KMS-11 (cell line): ENCODE results near the gene CXCR1.

Experiments
- H2AFZ ChIP-seq: fragments of 200-600 bp; sonication (generic); 2 replicates; pipeline ENCODE4 v1.6.1; 2016; ENCODE audit warnings: antibody characterized with exemption, mixed run types, low read depth
- H3K27ac ChIP-seq: fragments of 200-600 bp; sonication (generic); 2 replicates; pipeline ENCODE4 v1.6.1; 2016; ENCODE audit warnings: mild to moderate bottlenecking, mixed run types
- H3K27me3 ChIP-seq: fragments of 200-600 bp; sonication (generic); 2 replicates; pipeline ENCODE4 v1.6.1; 2017; ENCODE audit warnings: mild to moderate bottlenecking, low read depth, mixed run types, moderate library complexity; ENCODE audit not compliant: insufficient read depth
- H3K36me3 ChIP-seq: fragments of 200-600 bp; sonication (generic); 2 replicates; pipeline ENCODE4 v1.6.1; 2017; ENCODE audit warnings: mild to moderate bottlenecking, mixed run types; ENCODE audit not compliant: insufficient read depth
- H3K4me1 ChIP-seq: fragments of 200-600 bp; sonication (generic); 2 replicates; pipeline ENCODE4 v1.6.1; 2016; ENCODE audit warnings: mild to moderate bottlenecking, low read depth, mixed run types; ENCODE audit not compliant: poor library complexity, severe bottlenecking
- H3K4me2 ChIP-seq: fragments of 200-600 bp; sonication (generic); 2 replicates; pipeline ENCODE4 v1.7.0; 2016; ENCODE audit warnings: mild to moderate bottlenecking, mixed run types
- H3K4me3 ChIP-seq: fragments of 200-600 bp; sonication (generic); IDR thresholded peaks from 2 replicates; pipeline ENCODE4 v1.6.1; 2017; ENCODE audit warnings: low read depth, low read length, mixed read lengths; ENCODE audit not compliant: insufficient read depth
- H3K79me2 ChIP-seq: fragments of 200-600 bp; sonication (generic); 2 replicates; pipeline ENCODE4 v1.6.1; 2016; ENCODE audit warnings: low read depth, mixed run types; ENCODE audit not compliant: insufficient read depth
- H3K9ac ChIP-seq: fragments of 200-600 bp; sonication (generic); 2 replicates; pipeline ENCODE4 v1.6.1; 2016; ENCODE audit warnings: mild to moderate bottlenecking, mixed run types
- H4K20me1 ChIP-seq: fragments of 200-600 bp; sonication (generic); 2 replicates; pipeline ENCODE4 v1.6.1; 2016; ENCODE audit warnings: mild to moderate bottlenecking, mixed run types; ENCODE audit not compliant: insufficient read depth
- CTCF ChIP-seq: fragments of 200-600 bp; sonication (generic); conservative IDR thresholded peaks from 2 replicates; pipeline ENCODE4 v1.6.1; 2017; ENCODE audit warnings: low read depth, mild to moderate bottlenecking, antibody characterized with exemption, low read length, moderate library complexity, mixed read lengths

The CXCR1 gene

GRCh38 chr2:218168016-218168415 is 1.3 kb upstream of the CXCR1 start:
- Histone ChIP-seq H4K20me1 (no peaks in the 10 kb centered on the region), H2AFZ (no peak overlapping the region), H3K27me3 (no peaks in the 10 kb centered on the region), H3K4me3 (no peak overlapping the region), H3K4me1 (no peaks in the 10 kb centered on the region), H3K9ac (no peak overlapping the region), H3K36me3 (no peaks in the 10 kb centered on the region), H3K27ac (no peak overlapping the region), H3K79me2 (no peaks in the 10 kb centered on the region), H3K4me2 (no peak overlapping the region)
- TF ChIP-seq CTCF: no peak

- Histone ChIP-seq H3K36me3 (no peaks in the 10 kb centered on the region), H3K4me1 (no peaks in the 10 kb centered on the region), H3K79me2 (no peaks in the 10 kb centered on the region), H2AFZ (no peak overlapping the region), H3K9ac (no peak overlapping the region), H3K4me2 (no peak overlapping the region), H3K27me3 (no peaks in the 10 kb centered on the region), H3K4me3 (no peak overlapping the region), H3K27ac (no peak overlapping the region), H4K20me1 (no peaks in the 10 kb centered on the region)
- TF ChIP-seq CTCF: no peak
These were observed 3.9 kb downstream of the CXCR1 start for GRCh38 chr2:218162814-218163213.

GRCh38 chr2:218161644-218162043 is 5.1 kb downstream of the CXCR1 start:
- no peak overlapping the region for H3K4me3 ChIP-seq
- no peaks in the 10 kb centered on the region for H3K36me3 ChIP-seq
- no peak overlapping the region for H3K9ac ChIP-seq
- H3K4me1 ChIP-seq: no peaks in the 10 kb centered on the region
- no peaks in the 10 kb centered on the region for H3K79me2 ChIP-seq
- no peak overlapping the region for H3K4me2 ChIP-seq
- no peak for TF ChIP-seq CTCF
- H3K27me3 ChIP-seq: no peaks in the 10 kb centered on the region
- H3K27ac ChIP-seq: no peak overlapping the region
- H4K20me1 ChIP-seq: no peaks in the 10 kb centered on the region
- no peak overlapping the region for H2AFZ ChIP-seq

GRCh38 chr2:218155953-218156479 is 10.7 kb downstream of the CXCR1 start:
- Histone ChIP-seq H2AFZ (no peak overlapping the region), H3K9ac (no peak overlapping the region), H3K27me3 (no peaks in the 10 kb centered on the region), H3K36me3 (no peaks in the 10 kb centered on the region), H3K27ac (no peak overlapping the region), H4K20me1 (no peaks in the 10 kb centered on the region), H3K4me2 (no peak overlapping the region), H3K79me2 (no peaks in the 10 kb centered on the region), H3K4me3 (no peak overlapping the region), H3K4me1 (no peaks in the 10 kb centered on the region)
- no peak for TF ChIP-seq CTCF
